WTC11 (cell line): ENCODE measurements around the gene KIFC3. TPM values are rescaled to one million over a fixed set of nuclear protein-coding genes. Genes with fewer than 3 reads are reported as not detected.
A peak's percentile ranks its signal among the peaks of the same experiment; 100 is the strongest.

Source experiments
- ATAC-seq: fragments of 200-7000 bp; cut with Tn5 transposase; 2 replicates; pipeline ENCODE4 v1.10.0; 2021; ENCODE audit warnings: mild to moderate bottlenecking, moderate library complexity
- CTCF ChIA-PET: fragments of 300-600 bp; sonication (Branson Sonifier 250); formaldehyde crosslinking; loops from one replicate; lab custom pipeline; 2021; ENCODE audit warnings: antibody characterized with exemption; lab: Charles Lee
- POLR2A ChIA-PET: fragments of 350-600 bp; sonication (Branson Sonifier 250); formaldehyde crosslinking; loops from one replicate; lab custom pipeline; 2021; ENCODE audit warnings: antibody characterized with exemption; lab: Charles Lee
- DNase-seq: peaks from one replicate; pipeline ENCODE4 v3.0.0; 2021; ENCODE audit warnings: low spot score
- H3K27ac Mint-ChIP-seq: 2 replicates; pipeline ENCODE4 v1.8.0; 2021; ENCODE audit warnings: mixed read lengths
- H3K27me3 Mint-ChIP-seq: 2 replicates; pipeline ENCODE4 v1.8.0; 2021; ENCODE audit warnings: low read depth, mild to moderate bottlenecking, moderate library complexity, mixed read lengths
- H3K36me3 Mint-ChIP-seq: 2 replicates; pipeline ENCODE4 v1.8.0; 2021; ENCODE audit warnings: mixed read lengths
- H3K4me1 Mint-ChIP-seq: 2 replicates; pipeline ENCODE4 v1.8.0; 2022; ENCODE audit warnings: mixed read lengths
- H3K4me3 Mint-ChIP-seq: 2 replicates; pipeline ENCODE4 v1.8.0; 2021; ENCODE audit warnings: mild to moderate bottlenecking, moderate library complexity, mixed read lengths
- H3K9me3 Mint-ChIP-seq: 2 replicates; pipeline ENCODE4 v1.8.0; 2021; ENCODE audit warnings: mixed read lengths
- ESRRA ChIP-seq: sonication (generic); formaldehyde crosslinking; IDR thresholded peaks from 2 replicates; pipeline ENCODE4 v1.8.1; 2022; ENCODE audit warnings: mild to moderate bottlenecking, missing genetic modification reagents, borderline replicate concordance
- ETV6 ChIP-seq: sonication (generic); formaldehyde crosslinking; IDR thresholded peaks from 2 replicates; pipeline ENCODE4 v1.8.1; 2022; ENCODE audit warnings: mild to moderate bottlenecking, missing genetic modification reagents
- IRF2 ChIP-seq: sonication (generic); formaldehyde crosslinking; IDR thresholded peaks from 2 replicates; pipeline ENCODE4 v1.8.0; 2022; ENCODE audit warnings: low read depth, missing genetic modification reagents, borderline replicate concordance
- JAZF1 ChIP-seq: fragments of 250-450 bp; sonication (Bioruptor Pico); IDR thresholded peaks from 2 replicates; pipeline ENCODE4 v1.9.0; 2021; ENCODE audit warnings: moderate library complexity, mild to moderate bottlenecking, inconsistent platforms
- JUN ChIP-seq: sonication (generic); formaldehyde crosslinking; IDR thresholded peaks from 2 replicates; pipeline ENCODE4 v1.8.0; 2023; ENCODE audit warnings: mild to moderate bottlenecking, missing genetic modification reagents
- KAT7 ChIP-seq: sonication (generic); formaldehyde crosslinking; IDR thresholded peaks from 2 replicates; pipeline ENCODE4 v1.8.1; 2023; ENCODE audit warnings: missing genetic modification reagents, mild to moderate bottlenecking, borderline replicate concordance
- NR3C1 ChIP-seq: sonication (generic); formaldehyde crosslinking; conservative IDR thresholded peaks from 2 replicates; pipeline ENCODE4 v1.8.1; 2023; ENCODE audit warnings: low read depth, mild to moderate bottlenecking, missing genetic modification reagents
- TCF7 ChIP-seq: sonication (generic); formaldehyde crosslinking; IDR thresholded peaks from 2 replicates; pipeline ENCODE4 v1.8.0; 2022; ENCODE audit warnings: mild to moderate bottlenecking, low read depth, missing genetic modification reagents, moderate library complexity
- TEAD4 ChIP-seq: sonication (generic); formaldehyde crosslinking; IDR thresholded peaks from 2 replicates; pipeline ENCODE4 v1.8.0; 2022; ENCODE audit warnings: mild to moderate bottlenecking, missing genetic modification reagents
- ZNF671 ChIP-seq: fragments of 250-450 bp; sonication (Bioruptor Pico); IDR thresholded peaks from 2 replicates; pipeline ENCODE4 v1.8.0; 2021; ENCODE audit warnings: mild to moderate bottlenecking
- total RNA-seq: library from RNA; stranded (reverse); gene quantifications from 3 replicates; pipeline ENCODE4 v1.2.3, GENCODE V29; 2021
- TF ChIP-seq, protein P1 (sequence below): fragments of 250-450 bp; sonication (Bioruptor Pico); IDR thresholded peaks from 2 replicates; pipeline ENCODE4 v1.9.0; 2021; ENCODE audit warnings: mild to moderate bottlenecking, borderline replicate concordance
- TF ChIP-seq, protein P2 (sequence below): sonication (generic); formaldehyde crosslinking; IDR thresholded peaks from 2 replicates; pipeline ENCODE4 v1.8.1; 2022; ENCODE audit warnings: mild to moderate bottlenecking, moderate library complexity, missing genetic modification reagents
- TF ChIP-seq, protein P3 (sequence below): sonication (generic); formaldehyde crosslinking; IDR thresholded peaks from 2 replicates; pipeline ENCODE4 v1.8.1; 2023; ENCODE audit warnings: mild to moderate bottlenecking, missing genetic modification reagents, moderate library complexity
- TF ChIP-seq, protein P4 (sequence below): sonication (generic); formaldehyde crosslinking; IDR thresholded peaks from 2 replicates; pipeline ENCODE4 v1.8.1; 2023; ENCODE audit warnings: mild to moderate bottlenecking, missing genetic modification reagents
- TF ChIP-seq, protein P5 (sequence below): sonication (generic); formaldehyde crosslinking; conservative IDR thresholded peaks from 2 replicates; pipeline ENCODE4 v1.8.1; 2022; ENCODE audit warnings: mild to moderate bottlenecking, missing genetic modification reagents
- TF ChIP-seq, protein P6 (sequence below): fragments of 250-450 bp; sonication (Bioruptor Pico); IDR thresholded peaks from 2 replicates; pipeline ENCODE4 v1.9.0; 2021; ENCODE audit warnings: moderate library complexity, mild to moderate bottlenecking, inconsistent platforms, borderline replicate concordance

The KIFC3 gene
- total RNA-seq, 1 experiment from 2014 or later, result 11.6 TPM

DNA sequence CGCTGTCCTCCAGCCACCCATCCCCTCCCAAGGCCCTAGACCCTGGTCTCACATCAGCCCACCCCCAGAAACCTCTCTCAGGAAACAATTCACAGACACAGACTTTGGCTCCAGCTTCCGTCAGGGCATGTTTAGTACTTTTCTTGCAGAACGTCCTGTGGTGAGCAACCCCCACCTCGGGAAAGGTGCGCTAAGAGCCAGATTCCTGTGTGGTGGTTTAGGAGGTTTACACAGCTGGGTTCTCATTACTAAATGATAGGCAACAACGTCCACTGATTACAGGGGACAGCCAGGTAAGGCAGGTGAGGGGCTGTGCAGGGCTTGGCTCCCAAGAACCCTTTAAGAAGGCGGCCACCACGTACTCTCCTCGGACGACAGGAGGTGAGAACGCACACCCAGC, 29.3 kb downstream of the KIFC3 start (continued):
- TF ChIP-seq, protein P1, sequence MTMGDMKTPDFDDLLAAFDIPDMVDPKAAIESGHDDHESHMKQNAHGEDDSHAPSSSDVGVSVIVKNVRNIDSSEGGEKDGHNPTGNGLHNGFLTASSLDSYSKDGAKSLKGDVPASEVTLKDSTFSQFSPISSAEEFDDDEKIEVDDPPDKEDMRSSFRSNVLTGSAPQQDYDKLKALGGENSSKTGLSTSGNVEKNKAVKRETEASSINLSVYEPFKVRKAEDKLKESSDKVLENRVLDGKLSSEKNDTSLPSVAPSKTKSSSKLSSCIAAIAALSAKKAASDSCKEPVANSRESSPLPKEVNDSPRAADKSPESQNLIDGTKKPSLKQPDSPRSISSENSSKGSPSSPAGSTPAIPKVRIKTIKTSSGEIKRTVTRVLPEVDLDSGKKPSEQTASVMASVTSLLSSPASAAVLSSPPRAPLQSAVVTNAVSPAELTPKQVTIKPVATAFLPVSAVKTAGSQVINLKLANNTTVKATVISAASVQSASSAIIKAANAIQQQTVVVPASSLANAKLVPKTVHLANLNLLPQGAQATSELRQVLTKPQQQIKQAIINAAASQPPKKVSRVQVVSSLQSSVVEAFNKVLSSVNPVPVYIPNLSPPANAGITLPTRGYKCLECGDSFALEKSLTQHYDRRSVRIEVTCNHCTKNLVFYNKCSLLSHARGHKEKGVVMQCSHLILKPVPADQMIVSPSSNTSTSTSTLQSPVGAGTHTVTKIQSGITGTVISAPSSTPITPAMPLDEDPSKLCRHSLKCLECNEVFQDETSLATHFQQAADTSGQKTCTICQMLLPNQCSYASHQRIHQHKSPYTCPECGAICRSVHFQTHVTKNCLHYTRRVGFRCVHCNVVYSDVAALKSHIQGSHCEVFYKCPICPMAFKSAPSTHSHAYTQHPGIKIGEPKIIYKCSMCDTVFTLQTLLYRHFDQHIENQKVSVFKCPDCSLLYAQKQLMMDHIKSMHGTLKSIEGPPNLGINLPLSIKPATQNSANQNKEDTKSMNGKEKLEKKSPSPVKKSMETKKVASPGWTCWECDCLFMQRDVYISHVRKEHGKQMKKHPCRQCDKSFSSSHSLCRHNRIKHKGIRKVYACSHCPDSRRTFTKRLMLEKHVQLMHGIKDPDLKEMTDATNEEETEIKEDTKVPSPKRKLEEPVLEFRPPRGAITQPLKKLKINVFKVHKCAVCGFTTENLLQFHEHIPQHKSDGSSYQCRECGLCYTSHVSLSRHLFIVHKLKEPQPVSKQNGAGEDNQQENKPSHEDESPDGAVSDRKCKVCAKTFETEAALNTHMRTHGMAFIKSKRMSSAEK (CRISPR knock-in tag), result no peak
- TF ChIP-seq TCF7 (no peak), TEAD4 (CRISPR knock-in tag) (no peak)

DNA sequence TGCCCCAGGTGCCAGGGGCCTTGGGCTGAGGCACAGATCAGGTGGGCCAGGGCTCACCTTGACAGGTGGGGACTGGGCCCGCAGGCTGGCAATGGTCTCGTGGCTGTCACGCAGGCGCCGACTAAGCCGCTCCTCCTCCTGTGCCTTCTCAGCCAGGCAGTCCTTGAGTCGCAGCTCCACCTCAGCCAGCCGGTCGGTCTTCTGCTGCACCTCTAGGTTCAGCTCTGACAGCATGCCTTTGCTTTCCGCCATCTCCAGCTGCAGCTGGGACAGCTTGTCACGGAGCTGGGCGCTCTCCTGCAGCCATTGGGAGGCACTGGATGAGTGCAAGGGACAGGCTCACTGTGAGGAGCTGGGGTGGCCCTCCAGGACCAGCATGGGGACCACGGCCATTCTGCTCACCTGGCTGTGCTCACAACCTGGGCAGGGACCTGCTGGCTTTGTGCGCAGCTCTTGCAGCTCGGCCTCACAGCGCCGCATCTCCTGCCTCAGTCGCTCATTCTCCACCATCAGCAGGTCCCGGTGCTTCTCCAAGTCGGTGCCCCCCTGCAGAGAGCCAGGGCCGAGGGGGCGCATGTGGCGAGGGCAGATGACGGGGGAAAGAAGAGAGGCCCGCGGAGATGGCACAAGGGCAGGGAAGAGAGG, 31.0 kb downstream of the KIFC3 start:
- no peak for TF ChIP-seq JAZF1
- no peak for TF ChIP-seq IRF2 (CRISPR knock-in tag)
- TF ChIP-seq NR3C1 (CRISPR knock-in tag), result no peak
- TF ChIP-seq KAT7 (CRISPR knock-in tag), result 0 out of 2 replicates have a peak, but pooled peaks have one; percentile 38
- TF ChIP-seq, protein P2, sequence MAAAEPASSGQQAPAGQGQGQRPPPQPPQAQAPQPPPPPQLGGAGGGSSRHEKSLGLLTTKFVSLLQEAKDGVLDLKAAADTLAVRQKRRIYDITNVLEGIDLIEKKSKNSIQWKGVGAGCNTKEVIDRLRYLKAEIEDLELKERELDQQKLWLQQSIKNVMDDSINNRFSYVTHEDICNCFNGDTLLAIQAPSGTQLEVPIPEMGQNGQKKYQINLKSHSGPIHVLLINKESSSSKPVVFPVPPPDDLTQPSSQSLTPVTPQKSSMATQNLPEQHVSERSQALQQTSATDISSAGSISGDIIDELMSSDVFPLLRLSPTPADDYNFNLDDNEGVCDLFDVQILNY, result no peak
- TF ChIP-seq, protein P3, sequence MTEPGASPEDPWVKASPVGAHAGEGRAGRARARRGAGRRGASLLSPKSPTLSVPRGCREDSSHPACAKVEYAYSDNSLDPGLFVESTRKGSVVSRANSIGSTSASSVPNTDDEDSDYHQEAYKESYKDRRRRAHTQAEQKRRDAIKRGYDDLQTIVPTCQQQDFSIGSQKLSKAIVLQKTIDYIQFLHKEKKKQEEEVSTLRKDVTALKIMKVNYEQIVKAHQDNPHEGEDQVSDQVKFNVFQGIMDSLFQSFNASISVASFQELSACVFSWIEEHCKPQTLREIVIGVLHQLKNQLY (CRISPR knock-in tag), result no peak
- CTCF ChIA-PET, result interaction anchor here (0.9 to 1.7 kb wide), 4 partner anchors 24 to 92 kb away, joined by 3 to 8 read pairs (median 3); partner anchors contain the start of gene KATNB1
- H3K4me1 Mint-ChIP-seq, result peaks cover 23% of the 10 kb centered on the region
- POLR2A ChIA-PET, result interaction anchor here (0.5 kb wide), 1 partner anchor 161 kb away, joined by 3 read pairs; no protein-coding TSS in a partner anchor
- no peaks in the 10 kb centered on the region for H3K9me3 Mint-ChIP-seq
- H3K27me3 Mint-ChIP-seq, result peaks cover 3% of the 10 kb centered on the region; the same call in 1 of the 2 replicates
- H3K4me3 Mint-ChIP-seq, result no peak overlapping the region
- no peak for ATAC-seq
- H3K27ac Mint-ChIP-seq, result no peak overlapping the region
- peaks cover 4% of the 10 kb centered on the region; the same call in 1 of the 2 replicates for H3K36me3 Mint-ChIP-seq
- DNase-seq, result no peak

DNA sequence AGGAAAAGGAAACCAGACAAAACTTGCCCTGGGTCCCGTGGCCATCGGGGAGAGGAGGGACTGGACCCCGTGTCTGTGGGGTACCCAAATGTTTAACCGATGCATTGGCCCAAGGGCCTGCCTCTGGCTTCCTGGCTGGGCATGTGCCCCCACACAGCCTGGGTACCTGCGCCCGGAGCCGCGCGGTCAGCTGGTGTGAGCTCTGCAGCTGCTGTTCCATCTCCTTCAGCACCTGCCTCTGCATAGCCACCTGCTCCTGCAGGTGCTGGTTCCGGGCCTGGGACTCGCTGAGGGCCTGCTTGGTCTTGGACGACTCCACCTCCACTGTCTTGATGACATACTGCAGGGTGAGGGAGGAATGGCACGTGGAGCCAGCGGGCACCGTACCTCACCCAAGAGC, 31.9 kb downstream of the KIFC3 start:
- H3K27me3 Mint-ChIP-seq, result peaks cover 3% of the 10 kb centered on the region; the same call in 1 of the 2 replicates
- no peaks in the 10 kb centered on the region for H3K9me3 Mint-ChIP-seq
- CTCF ChIA-PET, result interaction anchor here (1.2 kb wide), 1 partner anchor 35 kb away, joined by 3 read pairs; the partner anchor contains the start of gene KATNB1
- no peak for ATAC-seq
- peaks cover 4% of the 10 kb centered on the region; the same call in 1 of the 2 replicates for H3K36me3 Mint-ChIP-seq
- no peak overlapping the region for H3K27ac Mint-ChIP-seq
- no peak for DNase-seq
- no peak overlapping the region for H3K4me3 Mint-ChIP-seq
- TF ChIP-seq, protein P4, sequence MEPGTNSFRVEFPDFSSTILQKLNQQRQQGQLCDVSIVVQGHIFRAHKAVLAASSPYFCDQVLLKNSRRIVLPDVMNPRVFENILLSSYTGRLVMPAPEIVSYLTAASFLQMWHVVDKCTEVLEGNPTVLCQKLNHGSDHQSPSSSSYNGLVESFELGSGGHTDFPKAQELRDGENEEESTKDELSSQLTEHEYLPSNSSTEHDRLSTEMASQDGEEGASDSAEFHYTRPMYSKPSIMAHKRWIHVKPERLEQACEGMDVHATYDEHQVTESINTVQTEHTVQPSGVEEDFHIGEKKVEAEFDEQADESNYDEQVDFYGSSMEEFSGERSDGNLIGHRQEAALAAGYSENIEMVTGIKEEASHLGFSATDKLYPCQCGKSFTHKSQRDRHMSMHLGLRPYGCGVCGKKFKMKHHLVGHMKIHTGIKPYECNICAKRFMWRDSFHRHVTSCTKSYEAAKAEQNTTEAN (CRISPR knock-in tag), result no peak
- TF ChIP-seq, protein P5, sequence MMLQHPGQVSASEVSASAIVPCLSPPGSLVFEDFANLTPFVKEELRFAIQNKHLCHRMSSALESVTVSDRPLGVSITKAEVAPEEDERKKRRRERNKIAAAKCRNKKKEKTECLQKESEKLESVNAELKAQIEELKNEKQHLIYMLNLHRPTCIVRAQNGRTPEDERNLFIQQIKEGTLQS (CRISPR knock-in tag), result no peak
- TF ChIP-seq ETV6 (no peak), ZNF671 (CRISPR knock-in tag) (no peak), ESRRA (CRISPR knock-in tag) (no peak), JUN (CRISPR knock-in tag) (no peak)
- TF ChIP-seq, protein P6, sequence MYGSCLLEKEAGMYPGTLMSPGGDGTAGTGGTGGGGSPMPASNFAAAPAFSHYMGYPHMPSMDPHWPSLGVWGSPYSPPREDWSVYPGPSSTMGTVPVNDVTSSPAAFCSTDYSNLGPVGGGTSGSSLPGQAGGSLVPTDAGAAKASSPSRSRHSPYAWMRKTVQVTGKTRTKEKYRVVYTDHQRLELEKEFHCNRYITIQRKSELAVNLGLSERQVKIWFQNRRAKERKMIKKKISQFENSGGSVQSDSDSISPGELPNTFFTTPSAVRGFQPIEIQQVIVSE, result no peak
- peaks cover 19% of the 10 kb centered on the region for H3K4me1 Mint-ChIP-seq
- POLR2A ChIA-PET, result no interaction called here
